H9 (cell line): Measurements from ENCODE around the gene LSM8. TPM values are rescaled to one million over a fixed set of nuclear protein-coding genes. Genes with fewer than 3 reads are reported as not detected.

Experiments
- DNase-seq: peaks from one replicate; pipeline ENCODE4 v3.0.0-alpha.2; 2017
- H2AFZ ChIP-seq: one replicate; pipeline ENCODE4 v1.6.1; 2013; ENCODE audit warnings: mild to moderate bottlenecking, low read length, control low read depth, moderate library complexity
- H2AK5ac ChIP-seq: 2 replicates; pipeline ENCODE4 v1.6.1; 2013; ENCODE audit warnings: low read length, control low read depth, mixed read lengths; ENCODE audit not compliant: insufficient read length
- H2BK120ac ChIP-seq: one replicate; pipeline ENCODE4 v1.6.1; 2013; ENCODE audit warnings: low read depth, mild to moderate bottlenecking, low read length, control low read depth, inconsistent platforms; ENCODE audit not compliant: poor library complexity, severe bottlenecking
- H2BK12ac ChIP-seq: 2 replicates; pipeline ENCODE4 v1.6.1; 2013; ENCODE audit warnings: low read length, control low read depth, mixed read lengths, low read depth; ENCODE audit not compliant: insufficient read length
- H2BK15ac ChIP-seq: 2 replicates; pipeline ENCODE4 v1.6.1; 2013; ENCODE audit warnings: low read depth, low read length, control low read depth
- H2BK20ac ChIP-seq: one replicate; pipeline ENCODE4 v1.6.1; 2013; ENCODE audit warnings: low read depth, mild to moderate bottlenecking, low read length, control low read depth, inconsistent platforms; ENCODE audit not compliant: poor library complexity, severe bottlenecking
- H2BK5ac ChIP-seq: 2 replicates; pipeline ENCODE4 v1.6.1; 2013; ENCODE audit warnings: low read length, control low read depth, mixed read lengths; ENCODE audit not compliant: insufficient read length
- H3K14ac ChIP-seq: 2 replicates; pipeline ENCODE4 v1.6.1; 2013; ENCODE audit warnings: low read length, control low read depth; ENCODE audit not compliant: insufficient read depth
- H3K18ac ChIP-seq: 2 replicates; pipeline ENCODE4 v1.6.1; 2013; ENCODE audit warnings: low read depth, mild to moderate bottlenecking, mixed read lengths, low read length, control low read depth; ENCODE audit not compliant: insufficient read length
- H3K23ac ChIP-seq: 2 replicates; pipeline ENCODE4 v1.6.1; 2013; ENCODE audit warnings: low read length, control low read depth, mixed read lengths, low read depth; ENCODE audit not compliant: insufficient read length
- H3K23me2 ChIP-seq: 2 replicates; pipeline ENCODE4 v1.6.1; 2013; ENCODE audit warnings: low read depth, mild to moderate bottlenecking, mixed read lengths, low read length, control low read depth; ENCODE audit not compliant: insufficient read length, poor library complexity, severe bottlenecking
- H3K27ac ChIP-seq: 2 replicates; pipeline ENCODE4 v1.5.1; 2013; ENCODE audit warnings: low read length, control low read depth, mixed read lengths, low read depth; ENCODE audit not compliant: insufficient read length
- H3K27me3 ChIP-seq: 2 replicates; pipeline ENCODE4 v1.6.1; 2013; ENCODE audit warnings: low read length, control low read depth, inconsistent platforms; ENCODE audit not compliant: insufficient read depth
- H3K4ac ChIP-seq: 2 replicates; pipeline ENCODE4 v1.6.1; 2013; ENCODE audit warnings: low read depth, mild to moderate bottlenecking, control low read depth, inconsistent platforms, low read length, moderate library complexity
- H3K4me1 ChIP-seq: 2 replicates; pipeline ENCODE4 v1.6.1; 2013; ENCODE audit warnings: low read length, control low read depth, inconsistent platforms; ENCODE audit not compliant: insufficient read depth
- H3K4me2 ChIP-seq: 2 replicates; pipeline ENCODE4 v1.6.1; 2013; ENCODE audit warnings: low read length, control low read depth, mixed read lengths; ENCODE audit not compliant: insufficient read length, insufficient read depth
- H3K56ac ChIP-seq: 2 replicates; pipeline ENCODE4 v1.6.1; 2013; ENCODE audit warnings: low read depth, mild to moderate bottlenecking, mixed read lengths, low read length, control low read depth; ENCODE audit not compliant: insufficient read length
- H3K79me1 ChIP-seq: 2 replicates; pipeline ENCODE4 v1.6.1; 2013; ENCODE audit warnings: low read depth, mild to moderate bottlenecking, moderate library complexity, low read length, control low read depth, inconsistent platforms; ENCODE audit not compliant: insufficient read depth, poor library complexity, severe bottlenecking
- H3K79me2 ChIP-seq: 2 replicates; pipeline ENCODE4 v1.6.1; 2013; ENCODE audit warnings: low read length, control low read depth, inconsistent platforms; ENCODE audit not compliant: insufficient read depth
- H3K9ac ChIP-seq: 2 replicates; pipeline ENCODE4 v1.6.1; 2013; ENCODE audit warnings: low read length, control low read depth, mixed read lengths; ENCODE audit not compliant: insufficient read length; ENCODE audit errors: extremely low read depth
- H3K9me3 ChIP-seq: one replicate; pipeline ENCODE4 v1.6.1; 2013; ENCODE audit warnings: low read depth, low read length, inconsistent platforms; ENCODE audit not compliant: control insufficient read depth
- H3T11ph ChIP-seq: one replicate; pipeline ENCODE4 v1.6.1; 2013; ENCODE audit warnings: mild to moderate bottlenecking, low read length, control low read depth, inconsistent platforms
- H4K20me1 ChIP-seq: one replicate; pipeline ENCODE4 v1.6.1; 2013; ENCODE audit not compliant: control insufficient read depth, insufficient read length, insufficient read depth
- H4K5ac ChIP-seq: 2 replicates; pipeline ENCODE4 v1.6.1; 2013; ENCODE audit warnings: low read depth, mild to moderate bottlenecking, mixed read lengths, low read length, control low read depth; ENCODE audit not compliant: insufficient read length
- H4K8ac ChIP-seq: replicated peaks from 2 replicates; pipeline ENCODE4 v1.6.1; 2013; ENCODE audit warnings: low read length, control low read depth, mixed read lengths, low read depth; ENCODE audit not compliant: insufficient read length
- H4K91ac ChIP-seq: 2 replicates; pipeline ENCODE4 v1.6.1; 2013; ENCODE audit warnings: low read depth, mild to moderate bottlenecking, moderate library complexity, mixed read lengths, low read length, control low read depth; ENCODE audit not compliant: insufficient read length
- H3K27ac Mint-ChIP-seq, 3 experiments: 2 replicates in 2 of 3; 3 replicates in 1 of 3; pipeline ENCODE4 v1.8.0; 2020 to 2021; ENCODE audit warnings: mixed read lengths in 3 of 3, mild to moderate bottlenecking in 1 of 3, moderate library complexity in 1 of 3
- H3K27me3 Mint-ChIP-seq: 2 replicates; pipeline ENCODE4 v1.8.0; 2021; ENCODE audit warnings: low read depth, mild to moderate bottlenecking, moderate library complexity, mixed read lengths
- H3K36me3 Mint-ChIP-seq, 3 experiments: 2 replicates in 2 of 3; 3 replicates in 1 of 3; pipeline ENCODE4 v1.8.0; 2020 to 2021; ENCODE audit warnings: low read depth in 3 of 3, mixed read lengths in 3 of 3; ENCODE audit not compliant: insufficient read depth in 1 of 3
- H3K4me1 Mint-ChIP-seq, 2 experiments: 2 replicates each; pipeline ENCODE4 v1.8.0; 2020; ENCODE audit warnings: mixed read lengths in 2 of 2
- H3K4me3 Mint-ChIP-seq, 2 experiments: 2 replicates in 1 of 2; 3 replicates in 1 of 2; pipeline ENCODE4 v1.8.0; 2020 to 2021; ENCODE audit warnings: mild to moderate bottlenecking in 2 of 2, mixed read lengths in 2 of 2, moderate library complexity in 1 of 2
- H3K9me3 Mint-ChIP-seq, 2 experiments: 2 replicates in 1 of 2; 3 replicates in 1 of 2; pipeline ENCODE4 v1.8.0; 2020; ENCODE audit warnings: mild to moderate bottlenecking in 2 of 2, mixed read lengths in 2 of 2, moderate library complexity in 1 of 2
- WGBS: extraction: QIAGEN DNeasy Blood & Tissue Kit; methylation state at CpG from one replicate; pipeline ENCODE4 v1.1.7; 2013; ENCODE audit warnings: missing lambda C conversion rate, low lambda C conversion rate, mixed read lengths; ENCODE audit not compliant: insufficient read length; ENCODE audit errors: extremely low coverage; 5-methylcytosine and 5-hydroxymethylcytosine counted together
- total RNA-seq: library from RNA; stranded (reverse); gene quantifications from 2 replicates; pipeline ENCODE4 v1.2.1, GENCODE V29; 2021
- TF ChIP-seq, protein P1 (sequence below): fragments of 200-600 bp; sonication (generic); conservative IDR thresholded peaks from 3 replicates; pipeline ENCODE4 v1.8.0; 2021; ENCODE audit warnings: antibody characterized with exemption, mild to moderate bottlenecking

LSM8 gene
- total RNA-seq, 1 experiment from 2014 or later, result 51.8 TPM

DNA sequence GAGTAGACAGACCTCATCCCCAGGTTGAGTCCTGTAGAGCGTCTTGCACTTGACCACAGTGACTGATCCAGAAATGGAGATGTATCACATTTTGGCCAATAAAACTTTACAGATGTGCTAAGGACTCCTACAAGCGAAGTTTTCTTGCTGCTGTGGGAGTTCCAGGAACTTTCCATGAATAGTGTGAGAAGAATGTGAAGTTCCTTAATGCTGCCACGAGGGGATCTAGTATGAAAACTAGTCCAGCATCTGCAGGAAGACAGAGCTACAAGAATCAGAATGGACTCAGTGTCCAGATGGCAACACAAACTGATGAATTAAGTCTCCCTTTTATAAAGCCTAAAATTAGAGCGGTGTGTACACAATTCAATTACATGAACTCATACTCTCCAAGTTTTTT is 14.8 kb upstream of the LSM8 start:
- H3K56ac ChIP-seq, result no peak overlapping the region
- no peaks in the 10 kb centered on the region for H3K9me3 ChIP-seq
- no peak overlapping the region for H4K5ac ChIP-seq
- H3K9ac ChIP-seq, result no peak overlapping the region
- no peaks in the 10 kb centered on the region for H4K20me1 ChIP-seq
- no peak overlapping the region for H3K27ac ChIP-seq
- no peak overlapping the region for H4K91ac ChIP-seq
- H3K4me3 Mint-ChIP-seq, result no peak overlapping the region
- no peak for DNase-seq
- no peaks in the 10 kb centered on the region for H3K79me1 ChIP-seq
- H3K14ac ChIP-seq, result no peak overlapping the region
- H2BK120ac ChIP-seq, result no peak overlapping the region
- H3K4ac ChIP-seq, result no peak overlapping the region
- no peaks in the 10 kb centered on the region for H3K27me3 Mint-ChIP-seq
- no peaks in the 10 kb centered on the region for H3K79me2 ChIP-seq
- H3T11ph ChIP-seq, result no peak overlapping the region
- TF ChIP-seq, protein P1, sequence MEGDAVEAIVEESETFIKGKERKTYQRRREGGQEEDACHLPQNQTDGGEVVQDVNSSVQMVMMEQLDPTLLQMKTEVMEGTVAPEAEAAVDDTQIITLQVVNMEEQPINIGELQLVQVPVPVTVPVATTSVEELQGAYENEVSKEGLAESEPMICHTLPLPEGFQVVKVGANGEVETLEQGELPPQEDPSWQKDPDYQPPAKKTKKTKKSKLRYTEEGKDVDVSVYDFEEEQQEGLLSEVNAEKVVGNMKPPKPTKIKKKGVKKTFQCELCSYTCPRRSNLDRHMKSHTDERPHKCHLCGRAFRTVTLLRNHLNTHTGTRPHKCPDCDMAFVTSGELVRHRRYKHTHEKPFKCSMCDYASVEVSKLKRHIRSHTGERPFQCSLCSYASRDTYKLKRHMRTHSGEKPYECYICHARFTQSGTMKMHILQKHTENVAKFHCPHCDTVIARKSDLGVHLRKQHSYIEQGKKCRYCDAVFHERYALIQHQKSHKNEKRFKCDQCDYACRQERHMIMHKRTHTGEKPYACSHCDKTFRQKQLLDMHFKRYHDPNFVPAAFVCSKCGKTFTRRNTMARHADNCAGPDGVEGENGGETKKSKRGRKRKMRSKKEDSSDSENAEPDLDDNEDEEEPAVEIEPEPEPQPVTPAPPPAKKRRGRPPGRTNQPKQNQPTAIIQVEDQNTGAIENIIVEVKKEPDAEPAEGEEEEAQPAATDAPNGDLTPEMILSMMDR, result no peak
- H3K36me3 Mint-ChIP-seq, result no peaks in the 10 kb centered on the region
- no peak overlapping the region for H2BK5ac ChIP-seq
- no peak overlapping the region for H3K18ac ChIP-seq
- no peaks in the 10 kb centered on the region for H3K4me1 Mint-ChIP-seq
- no peak overlapping the region for H2AK5ac ChIP-seq
- H3K23me2 ChIP-seq, result no peaks in the 10 kb centered on the region
- WGBS, result no CpG with 5 or more reads among the region's 4 CpGs
- no peak overlapping the region for H3K27ac Mint-ChIP-seq
- no peak overlapping the region for H3K4me2 ChIP-seq
- no peak overlapping the region for H3K23ac ChIP-seq
- H4K8ac ChIP-seq, result no peak overlapping the region
- H3K4me1 ChIP-seq, result no peaks in the 10 kb centered on the region
- H2BK12ac ChIP-seq, result no peak overlapping the region
- H3K9me3 Mint-ChIP-seq, result no peaks in the 10 kb centered on the region
- no peak overlapping the region for H2BK15ac ChIP-seq
- H3K27me3 ChIP-seq, result no peaks in the 10 kb centered on the region
- H2BK20ac ChIP-seq, result no peak overlapping the region
- no peak overlapping the region for H2AFZ ChIP-seq
